Measurements from ENCODE around the gene RANBP1. TPM values are rescaled to one million over a fixed set of nuclear protein-coding genes. Genes with fewer than 3 reads are reported as not detected.

Gene RANBP1
- total and polyA plus RNA-seq, 9 of the 15 experiments (the other 6 are each of a cell fraction or from before 2014, with no cell fraction given): 162 to 2,891 (median 1,289) TPM

DNA sequence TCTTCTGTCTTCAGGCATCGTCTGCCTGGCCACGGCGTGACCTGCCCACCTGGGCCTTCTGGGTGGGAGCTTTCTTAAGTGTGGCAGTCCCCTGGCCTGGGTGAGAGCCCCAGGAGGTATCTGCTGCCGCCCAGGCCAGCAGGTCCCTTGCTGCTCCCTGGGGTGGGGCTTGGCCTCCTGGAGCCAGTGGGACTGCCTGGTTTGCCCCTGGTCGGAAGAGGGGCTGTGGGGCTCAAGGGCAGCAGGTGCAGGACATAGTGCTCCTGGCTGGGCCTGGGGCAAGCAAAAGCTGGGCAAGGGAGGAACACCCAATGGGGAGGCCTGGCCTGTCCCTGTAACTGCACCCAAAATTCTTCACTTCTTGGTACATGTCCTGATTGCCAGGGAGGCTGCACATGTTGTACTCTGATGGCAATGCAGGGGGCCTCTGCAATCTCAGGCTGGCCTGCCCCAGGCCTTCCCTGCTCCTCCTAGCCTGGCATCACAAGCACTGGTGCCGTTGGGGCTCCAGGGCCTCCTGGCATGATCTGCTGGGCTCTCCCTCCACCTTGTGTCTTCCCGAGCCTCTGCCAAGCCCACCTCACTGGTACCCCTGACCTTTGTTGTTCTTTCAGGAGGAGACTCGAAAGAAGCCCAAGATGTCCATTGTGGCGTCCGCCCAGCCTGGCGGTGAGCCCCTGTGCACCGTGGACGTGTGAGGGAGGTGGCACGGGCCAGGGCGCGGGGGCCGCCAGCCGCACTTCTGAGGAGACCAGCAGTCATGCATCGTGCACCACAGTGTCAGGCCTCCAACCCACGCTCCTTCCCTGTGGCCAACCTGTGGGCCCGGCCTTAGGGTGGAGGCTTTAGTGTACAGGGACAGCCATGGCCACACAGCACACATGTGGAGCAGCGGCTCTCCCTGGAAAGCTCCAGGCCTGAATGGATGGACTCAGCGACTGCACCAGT is 6.2 kb upstream of the RANBP1 start (continued):
- TF ChIP-seq ATF7 (IDR thresholded peaks at IDR 0.05): no peak
- TF ChIP-seq, protein P1, sequence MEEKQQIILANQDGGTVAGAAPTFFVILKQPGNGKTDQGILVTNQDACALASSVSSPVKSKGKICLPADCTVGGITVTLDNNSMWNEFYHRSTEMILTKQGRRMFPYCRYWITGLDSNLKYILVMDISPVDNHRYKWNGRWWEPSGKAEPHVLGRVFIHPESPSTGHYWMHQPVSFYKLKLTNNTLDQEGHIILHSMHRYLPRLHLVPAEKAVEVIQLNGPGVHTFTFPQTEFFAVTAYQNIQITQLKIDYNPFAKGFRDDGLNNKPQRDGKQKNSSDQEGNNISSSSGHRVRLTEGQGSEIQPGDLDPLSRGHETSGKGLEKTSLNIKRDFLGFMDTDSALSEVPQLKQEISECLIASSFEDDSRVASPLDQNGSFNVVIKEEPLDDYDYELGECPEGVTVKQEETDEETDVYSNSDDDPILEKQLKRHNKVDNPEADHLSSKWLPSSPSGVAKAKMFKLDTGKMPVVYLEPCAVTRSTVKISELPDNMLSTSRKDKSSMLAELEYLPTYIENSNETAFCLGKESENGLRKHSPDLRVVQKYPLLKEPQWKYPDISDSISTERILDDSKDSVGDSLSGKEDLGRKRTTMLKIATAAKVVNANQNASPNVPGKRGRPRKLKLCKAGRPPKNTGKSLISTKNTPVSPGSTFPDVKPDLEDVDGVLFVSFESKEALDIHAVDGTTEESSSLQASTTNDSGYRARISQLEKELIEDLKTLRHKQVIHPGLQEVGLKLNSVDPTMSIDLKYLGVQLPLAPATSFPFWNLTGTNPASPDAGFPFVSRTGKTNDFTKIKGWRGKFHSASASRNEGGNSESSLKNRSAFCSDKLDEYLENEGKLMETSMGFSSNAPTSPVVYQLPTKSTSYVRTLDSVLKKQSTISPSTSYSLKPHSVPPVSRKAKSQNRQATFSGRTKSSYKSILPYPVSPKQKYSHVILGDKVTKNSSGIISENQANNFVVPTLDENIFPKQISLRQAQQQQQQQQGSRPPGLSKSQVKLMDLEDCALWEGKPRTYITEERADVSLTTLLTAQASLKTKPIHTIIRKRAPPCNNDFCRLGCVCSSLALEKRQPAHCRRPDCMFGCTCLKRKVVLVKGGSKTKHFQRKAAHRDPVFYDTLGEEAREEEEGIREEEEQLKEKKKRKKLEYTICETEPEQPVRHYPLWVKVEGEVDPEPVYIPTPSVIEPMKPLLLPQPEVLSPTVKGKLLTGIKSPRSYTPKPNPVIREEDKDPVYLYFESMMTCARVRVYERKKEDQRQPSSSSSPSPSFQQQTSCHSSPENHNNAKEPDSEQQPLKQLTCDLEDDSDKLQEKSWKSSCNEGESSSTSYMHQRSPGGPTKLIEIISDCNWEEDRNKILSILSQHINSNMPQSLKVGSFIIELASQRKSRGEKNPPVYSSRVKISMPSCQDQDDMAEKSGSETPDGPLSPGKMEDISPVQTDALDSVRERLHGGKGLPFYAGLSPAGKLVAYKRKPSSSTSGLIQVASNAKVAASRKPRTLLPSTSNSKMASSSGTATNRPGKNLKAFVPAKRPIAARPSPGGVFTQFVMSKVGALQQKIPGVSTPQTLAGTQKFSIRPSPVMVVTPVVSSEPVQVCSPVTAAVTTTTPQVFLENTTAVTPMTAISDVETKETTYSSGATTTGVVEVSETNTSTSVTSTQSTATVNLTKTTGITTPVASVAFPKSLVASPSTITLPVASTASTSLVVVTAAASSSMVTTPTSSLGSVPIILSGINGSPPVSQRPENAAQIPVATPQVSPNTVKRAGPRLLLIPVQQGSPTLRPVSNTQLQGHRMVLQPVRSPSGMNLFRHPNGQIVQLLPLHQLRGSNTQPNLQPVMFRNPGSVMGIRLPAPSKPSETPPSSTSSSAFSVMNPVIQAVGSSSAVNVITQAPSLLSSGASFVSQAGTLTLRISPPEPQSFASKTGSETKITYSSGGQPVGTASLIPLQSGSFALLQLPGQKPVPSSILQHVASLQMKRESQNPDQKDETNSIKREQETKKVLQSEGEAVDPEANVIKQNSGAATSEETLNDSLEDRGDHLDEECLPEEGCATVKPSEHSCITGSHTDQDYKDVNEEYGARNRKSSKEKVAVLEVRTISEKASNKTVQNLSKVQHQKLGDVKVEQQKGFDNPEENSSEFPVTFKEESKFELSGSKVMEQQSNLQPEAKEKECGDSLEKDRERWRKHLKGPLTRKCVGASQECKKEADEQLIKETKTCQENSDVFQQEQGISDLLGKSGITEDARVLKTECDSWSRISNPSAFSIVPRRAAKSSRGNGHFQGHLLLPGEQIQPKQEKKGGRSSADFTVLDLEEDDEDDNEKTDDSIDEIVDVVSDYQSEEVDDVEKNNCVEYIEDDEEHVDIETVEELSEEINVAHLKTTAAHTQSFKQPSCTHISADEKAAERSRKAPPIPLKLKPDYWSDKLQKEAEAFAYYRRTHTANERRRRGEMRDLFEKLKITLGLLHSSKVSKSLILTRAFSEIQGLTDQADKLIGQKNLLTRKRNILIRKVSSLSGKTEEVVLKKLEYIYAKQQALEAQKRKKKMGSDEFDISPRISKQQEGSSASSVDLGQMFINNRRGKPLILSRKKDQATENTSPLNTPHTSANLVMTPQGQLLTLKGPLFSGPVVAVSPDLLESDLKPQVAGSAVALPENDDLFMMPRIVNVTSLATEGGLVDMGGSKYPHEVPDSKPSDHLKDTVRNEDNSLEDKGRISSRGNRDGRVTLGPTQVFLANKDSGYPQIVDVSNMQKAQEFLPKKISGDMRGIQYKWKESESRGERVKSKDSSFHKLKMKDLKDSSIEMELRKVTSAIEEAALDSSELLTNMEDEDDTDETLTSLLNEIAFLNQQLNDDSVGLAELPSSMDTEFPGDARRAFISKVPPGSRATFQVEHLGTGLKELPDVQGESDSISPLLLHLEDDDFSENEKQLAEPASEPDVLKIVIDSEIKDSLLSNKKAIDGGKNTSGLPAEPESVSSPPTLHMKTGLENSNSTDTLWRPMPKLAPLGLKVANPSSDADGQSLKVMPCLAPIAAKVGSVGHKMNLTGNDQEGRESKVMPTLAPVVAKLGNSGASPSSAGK (IDR thresholded peaks at IDR 0.05): no peak
- no peak for TF ChIP-seq ERF (CRISPR knock-in tag; IDR thresholded peaks at IDR 0.05)
- TF ChIP-seq TCF3 (CRISPR knock-in tag; IDR thresholded peaks at IDR 0.05): no peak
- TF ChIP-seq SIRT6 (IDR thresholded peaks at IDR 0.05; ENCODE audit: low read depth, low read length): peak; percentile 86
- no peak for TF ChIP-seq ZNF311 (CRISPR knock-in tag; IDR thresholded peaks at IDR 0.05)
- TF ChIP-seq, protein P2, sequence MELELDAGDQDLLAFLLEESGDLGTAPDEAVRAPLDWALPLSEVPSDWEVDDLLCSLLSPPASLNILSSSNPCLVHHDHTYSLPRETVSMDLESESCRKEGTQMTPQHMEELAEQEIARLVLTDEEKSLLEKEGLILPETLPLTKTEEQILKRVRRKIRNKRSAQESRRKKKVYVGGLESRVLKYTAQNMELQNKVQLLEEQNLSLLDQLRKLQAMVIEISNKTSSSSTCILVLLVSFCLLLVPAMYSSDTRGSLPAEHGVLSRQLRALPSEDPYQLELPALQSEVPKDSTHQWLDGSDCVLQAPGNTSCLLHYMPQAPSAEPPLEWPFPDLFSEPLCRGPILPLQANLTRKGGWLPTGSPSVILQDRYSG (tag; conservative IDR thresholded peaks at IDR 0.05; ENCODE audit: low read depth): no peak
- peak; percentile 34; the same call in 1 of the 2 replicates for TF ChIP-seq KDM2B (CRISPR knock-in tag; IDR thresholded peaks at IDR 0.05)
- TF ChIP-seq CREBBP (IDR thresholded peaks at IDR 0.05; ENCODE audit: low read depth, low read length): no peak
- TF ChIP-seq, protein P3, sequence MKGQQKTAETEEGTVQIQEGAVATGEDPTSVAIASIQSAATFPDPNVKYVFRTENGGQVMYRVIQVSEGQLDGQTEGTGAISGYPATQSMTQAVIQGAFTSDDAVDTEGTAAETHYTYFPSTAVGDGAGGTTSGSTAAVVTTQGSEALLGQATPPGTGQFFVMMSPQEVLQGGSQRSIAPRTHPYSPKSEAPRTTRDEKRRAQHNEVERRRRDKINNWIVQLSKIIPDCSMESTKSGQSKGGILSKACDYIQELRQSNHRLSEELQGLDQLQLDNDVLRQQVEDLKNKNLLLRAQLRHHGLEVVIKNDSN (CRISPR knock-in tag; IDR thresholded peaks at IDR 0.05): no peak
- TF ChIP-seq KDM5B (IDR thresholded peaks at IDR 0.05; ENCODE audit: insufficient replicate concordance, low read depth, low read length): peak; percentile 30
- TF ChIP-seq, protein P4, sequence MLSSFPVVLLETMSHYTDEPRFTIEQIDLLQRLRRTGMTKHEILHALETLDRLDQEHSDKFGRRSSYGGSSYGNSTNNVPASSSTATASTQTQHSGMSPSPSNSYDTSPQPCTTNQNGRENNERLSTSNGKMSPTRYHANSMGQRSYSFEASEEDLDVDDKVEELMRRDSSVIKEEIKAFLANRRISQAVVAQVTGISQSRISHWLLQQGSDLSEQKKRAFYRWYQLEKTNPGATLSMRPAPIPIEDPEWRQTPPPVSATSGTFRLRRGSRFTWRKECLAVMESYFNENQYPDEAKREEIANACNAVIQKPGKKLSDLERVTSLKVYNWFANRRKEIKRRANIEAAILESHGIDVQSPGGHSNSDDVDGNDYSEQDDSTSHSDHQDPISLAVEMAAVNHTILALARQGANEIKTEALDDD (IDR thresholded peaks at IDR 0.05): no peak

All from K562 (cell line).